Psoas muscle (tissue), 8 donors: ENCODE data around the gene CC2D1B. TPM values are rescaled to one million over a fixed set of nuclear protein-coding genes. Genes with fewer than 3 reads are reported as not detected.
A peak's percentile ranks its signal among the peaks of the same experiment; 100 is the strongest.

Source experiments
- ATAC-seq, 4 donors: fragments of 200-7000 bp; cut with Tn5 transposase; one replicate each; pipeline ENCODE4 v1.9.1; 2020; ENCODE audit warnings: moderate library complexity in 3 of 4, mild to moderate bottlenecking in 2 of 4
- DNase-seq, 2 donors: peaks; one replicate each; pipeline ENCODE4 v3.0.0-alpha.2; 2020
- H3K27ac ChIP-seq: fragments of 200-600 bp; one replicate; pipeline ENCODE4 v1.8.0; 2022
- H3K27me3 ChIP-seq, 3 donors: fragments of 200-600 bp in 1 of 3; one replicate each; pipeline versions ENCODE4 v1.6.1 to v1.8.0; 2013 to 2022; ENCODE audit warnings: low read length in 2 of 3, mild to moderate bottlenecking in 2 of 3, moderate library complexity in 1 of 3; ENCODE audit not compliant: insufficient read depth in 3 of 3
- H3K36me3 ChIP-seq, 2 donors: fragments of 200-600 bp in 1 of 2; one replicate each; pipeline versions ENCODE4 v1.6.1 to v1.8.0; 2013 to 2022; ENCODE audit warnings: low read depth in 1 of 2, mild to moderate bottlenecking in 1 of 2, moderate library complexity in 1 of 2; ENCODE audit not compliant: insufficient read depth in 1 of 2
- H3K4me1 ChIP-seq: fragments of 200-600 bp; one replicate; pipeline ENCODE4 v1.8.0; 2022
- H3K4me3 ChIP-seq: fragments of 200-600 bp; one replicate; pipeline ENCODE4 v1.8.0; 2022; ENCODE audit warnings: mild to moderate bottlenecking
- H3K9me3 ChIP-seq: fragments of 200-600 bp; one replicate; pipeline ENCODE4 v1.8.0; 2022
- WGBS, 3 donors: extraction: QIAGEN DNeasy Blood & Tissue Kit; methylation state at CpG; one replicate each; pipeline versions ENCODE4 v1.1.6 to v1.1.7; 2013; 5-methylcytosine and 5-hydroxymethylcytosine counted together
- intact Hi-C, 2 donors: fragments of 100-400 bp; cut with DNase I; formaldehyde crosslinking; loops; one replicate each; pipeline versions ENCODE4 v1.11.0 to v1.14.2; 2022
- polyA plus RNA-seq, 3 donors: library from polyadenylated mRNA; stranded (reverse); fragments of 200-250 nt; gene quantifications; one replicate each; pipeline ENCODE4 v1.2.3, GENCODE V29; 2013
- total RNA-seq, 4 donors: library from RNA; stranded (reverse); fragmentation: NEBNext Ultra II Directional in 2 of 4; extraction: Animal tissue kit (Norgen Biotek cat#: 25700) in 2 of 4; gene quantifications; one replicate each; pipeline versions ENCODE4 v1.2.1 to v1.2.4, GENCODE V29; 2021 to 2023
- TF ChIP-seq, protein P1 (sequence below): fragments of 200-600 bp; IDR thresholded peaks from one replicate; pipeline ENCODE4 v1.8.0; 2022; ENCODE audit warnings: antibody characterized with exemption
- donor health status: healthy with polysubstance abuse.
- donor health status: DM: no; HTN: no; CAD: no; lungs with moderate emphysema.
- donor health status: Bipolar disorder and iron deficiency.
- donor health status: healthy.
- donor health status: DM: yes; HTN: yes; CAD: no.
- donor health status: DM: no; HTN: no; CAD: no.
- donor health status: DM: no; HTN: no; CAD: no.
- donor health status: DM: yes; HTN: yes; CAD: no.

The CC2D1B gene
- total and polyA plus RNA-seq, 7 donors, result 21.9 to 47.8 (median 31.7) TPM

GRCh38 chr1:52341655-52342260, 24.2 kb downstream of the CC2D1B start:
- H3K9me3 ChIP-seq, result no peaks in the 10 kb centered on the region
- no peak overlapping the region for H3K27ac ChIP-seq
- H3K36me3 ChIP-seq, result peaks cover 3 to 70% of the 10 kb centered on the region in 2 donors
- H3K4me3 ChIP-seq, result no peak overlapping the region
- no peaks in the 10 kb centered on the region for H3K27me3 ChIP-seq
- WGBS, 3 donors, result 71 to 75% (median 74%) methylated on average over 7 of the region's 7 CpGs
- TF ChIP-seq, protein P1, sequence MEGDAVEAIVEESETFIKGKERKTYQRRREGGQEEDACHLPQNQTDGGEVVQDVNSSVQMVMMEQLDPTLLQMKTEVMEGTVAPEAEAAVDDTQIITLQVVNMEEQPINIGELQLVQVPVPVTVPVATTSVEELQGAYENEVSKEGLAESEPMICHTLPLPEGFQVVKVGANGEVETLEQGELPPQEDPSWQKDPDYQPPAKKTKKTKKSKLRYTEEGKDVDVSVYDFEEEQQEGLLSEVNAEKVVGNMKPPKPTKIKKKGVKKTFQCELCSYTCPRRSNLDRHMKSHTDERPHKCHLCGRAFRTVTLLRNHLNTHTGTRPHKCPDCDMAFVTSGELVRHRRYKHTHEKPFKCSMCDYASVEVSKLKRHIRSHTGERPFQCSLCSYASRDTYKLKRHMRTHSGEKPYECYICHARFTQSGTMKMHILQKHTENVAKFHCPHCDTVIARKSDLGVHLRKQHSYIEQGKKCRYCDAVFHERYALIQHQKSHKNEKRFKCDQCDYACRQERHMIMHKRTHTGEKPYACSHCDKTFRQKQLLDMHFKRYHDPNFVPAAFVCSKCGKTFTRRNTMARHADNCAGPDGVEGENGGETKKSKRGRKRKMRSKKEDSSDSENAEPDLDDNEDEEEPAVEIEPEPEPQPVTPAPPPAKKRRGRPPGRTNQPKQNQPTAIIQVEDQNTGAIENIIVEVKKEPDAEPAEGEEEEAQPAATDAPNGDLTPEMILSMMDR, result no peak
- DNase-seq (no peak), ATAC-seq (no peak)
- intact Hi-C loops, result no loop called here
- H3K4me1 ChIP-seq, result no peaks in the 10 kb centered on the region

- Histone ChIP-seq H3K36me3 (peaks cover 0 to 62% of the 10 kb centered on the region in 2 donors), H3K4me3 (no peak overlapping the region), H3K4me1 (peaks cover 11% of the 10 kb centered on the region), H3K27ac (no peak overlapping the region), H3K9me3 (no peaks in the 10 kb centered on the region), H3K27me3 (no peaks in the 10 kb centered on the region)
- DNase-seq (no peak), ATAC-seq (no peak)
- intact Hi-C loops, result no loop called here
- WGBS, 3 donors, result 90 to 92% (median 90%) methylated on average over 2 of the region's 2 CpGs
- TF ChIP-seq, protein P1, result no peak
These were observed 28.6 kb downstream of the CC2D1B start for GRCh38 chr1:52337439-52337838.

- 83 to 93% (median 90%) methylated on average over 3 of the region's 3 CpGs for WGBS, 3 donors
- H3K27ac ChIP-seq, result peak overlapping the region; percentile 44
- DNase-seq (no peak), ATAC-seq (peak in 3 of 4 donors; percentile 55 to 65 (median 61))
- no peak overlapping the region for H3K4me3 ChIP-seq
- peaks cover 11% of the 10 kb centered on the region for H3K4me1 ChIP-seq
- TF ChIP-seq, protein P1, result no peak
- H3K9me3 ChIP-seq, result no peaks in the 10 kb centered on the region
- H3K27me3 ChIP-seq, result no peaks in the 10 kb centered on the region
- intact Hi-C loops, result no loop called here
- H3K36me3 ChIP-seq, result peaks cover 0 to 48% of the 10 kb centered on the region in 2 donors
These were observed 31.0 kb downstream of the CC2D1B start for GRCh38 chr1:52334906-52335528.

DNA sequence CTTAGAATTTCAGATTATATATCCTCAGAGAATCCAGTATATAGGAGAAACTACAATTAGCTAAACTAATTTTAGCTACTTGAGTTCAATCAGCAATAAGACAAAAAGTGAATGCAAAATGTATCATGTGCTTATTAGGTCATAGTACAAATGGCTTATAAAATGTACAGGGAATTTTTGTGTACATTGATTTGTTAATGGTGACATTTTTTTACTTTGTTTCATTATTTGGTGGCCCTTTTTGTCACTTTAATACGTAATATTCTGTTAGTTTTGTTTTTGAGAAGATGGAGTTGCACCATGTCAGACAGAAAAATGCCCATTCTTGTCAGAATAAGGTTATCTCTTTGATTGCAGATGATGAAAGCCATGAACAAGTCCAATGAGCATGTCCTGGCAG, 33.6 kb downstream of the CC2D1B start:
- Histone ChIP-seq H3K4me3 (no peak overlapping the region), H3K9me3 (no peaks in the 10 kb centered on the region), H3K27ac (no peak overlapping the region), H3K27me3 (no peaks in the 10 kb centered on the region), H3K4me1 (peaks cover 11% of the 10 kb centered on the region), H3K36me3 (peaks cover 0 to 21% of the 10 kb centered on the region in 2 donors)
- intact Hi-C loops, result no loop called here
- ATAC-seq (no peak), DNase-seq (no peak)
- WGBS, 3 donors, result 95 to 97% (median 96%) methylated on average over 1 of the region's 1 CpG
- TF ChIP-seq, protein P1, result no peak
